ENCODE data around the gene PCDHGA9.

- no peak for TF ChIP-seq EP300 (IDR thresholded peaks at IDR 0.05)
- TF ChIP-seq CTCF (IDR thresholded peaks at IDR 0.05) = peak; percentile 17 to 27 (median 24)
- TF ChIP-seq POLR2A (IDR thresholded peaks at IDR 0.05; ENCODE audit: low read depth) = no peak
Observed at GRCh38 chr5:141373673-141374317, 28.8 kb upstream of the PCDHGA9 start, which contains the start of gene PCDHGA6.
